ENCODE data around the gene YAF2.
"Not testable (repeated sequence)": the region's sequence is repeated elsewhere in the genome, so short reads cannot be mapped to it uniquely, and the experiment has no call there.

Gene YAF2

DNA sequence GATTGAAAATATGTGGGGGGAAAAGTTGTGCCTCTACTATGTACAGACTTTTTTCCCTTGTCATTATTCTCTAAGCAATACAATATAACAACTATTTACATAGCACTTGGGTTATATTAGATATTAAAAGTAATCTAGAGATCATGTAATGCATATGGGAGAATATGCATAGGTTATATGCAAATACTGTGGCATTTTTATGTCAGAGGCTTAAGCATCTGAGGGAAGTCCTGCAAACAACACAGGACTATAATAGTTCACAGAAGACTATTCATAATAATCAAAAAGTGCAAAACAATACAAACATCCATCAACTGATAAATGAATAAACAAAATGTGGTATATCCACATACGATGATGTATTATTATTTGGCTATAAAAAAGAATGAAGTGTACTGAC lies 33.7 kb downstream of the YAF2 start:
- H3K4me3 ChIP-seq (ENCODE audit: insufficient read depth, low read depth, low read length) = no peak overlapping the region
- no peak overlapping the region for H3K27ac ChIP-seq (ENCODE audit: insufficient read depth, low read depth, low read length, poor library complexity, severe bottlenecking)
- H3K9me3 ChIP-seq (ENCODE audit: control insufficient read depth, low read length) = no peaks in the 10 kb centered on the region
- no peaks in the 10 kb centered on the region for H3K4me1 ChIP-seq (ENCODE audit: control insufficient read depth, insufficient read depth, low read length)
- H3K27me3 ChIP-seq (ENCODE audit: control insufficient read depth, insufficient read depth, low read length, poor library complexity, severe bottlenecking) = no peaks in the 10 kb centered on the region
- no peaks in the 10 kb centered on the region for H3K36me3 ChIP-seq (ENCODE audit: control insufficient read depth, insufficient read depth, low read length)
- WGBS, 2 experiments = no CpG with 5 or more reads among the region's 1 CpG

DNA sequence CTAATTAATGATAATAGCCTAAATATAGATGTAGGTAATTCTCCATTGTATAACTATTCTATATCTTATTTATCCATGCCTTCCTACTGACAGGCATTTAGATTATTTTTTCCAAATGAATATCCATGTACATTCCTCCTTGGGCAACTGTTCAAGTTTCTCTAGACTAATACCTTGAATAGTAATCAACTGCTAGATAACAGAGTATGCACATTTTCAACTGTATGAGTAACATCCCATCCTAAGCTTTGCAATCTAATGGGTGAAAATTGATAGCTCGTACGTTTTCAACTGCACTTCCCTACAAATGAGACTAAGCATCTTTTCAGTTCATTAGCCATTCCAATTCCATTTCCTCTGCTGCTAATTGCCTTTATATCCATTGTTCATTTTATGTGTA lies 37.0 kb downstream of the YAF2 start:
- H3K27me3 ChIP-seq (ENCODE audit: control insufficient read depth, insufficient read depth, low read length, poor library complexity, severe bottlenecking) = no peaks in the 10 kb centered on the region
- H3K4me3 ChIP-seq (ENCODE audit: insufficient read depth, low read depth, low read length) = no peak overlapping the region
- H3K27ac ChIP-seq (ENCODE audit: insufficient read depth, low read depth, low read length, poor library complexity, severe bottlenecking) = no peak overlapping the region
- no peaks in the 10 kb centered on the region for H3K36me3 ChIP-seq (ENCODE audit: control insufficient read depth, insufficient read depth, low read length)
- H3K9me3 ChIP-seq (ENCODE audit: control insufficient read depth, low read length) = no peaks in the 10 kb centered on the region
- WGBS, 2 experiments = 93 to 96% methylated on average over 2 of the region's 2 CpGs
- peaks cover 8% of the 10 kb centered on the region for H3K4me1 ChIP-seq (ENCODE audit: control insufficient read depth, insufficient read depth, low read length)

DNA sequence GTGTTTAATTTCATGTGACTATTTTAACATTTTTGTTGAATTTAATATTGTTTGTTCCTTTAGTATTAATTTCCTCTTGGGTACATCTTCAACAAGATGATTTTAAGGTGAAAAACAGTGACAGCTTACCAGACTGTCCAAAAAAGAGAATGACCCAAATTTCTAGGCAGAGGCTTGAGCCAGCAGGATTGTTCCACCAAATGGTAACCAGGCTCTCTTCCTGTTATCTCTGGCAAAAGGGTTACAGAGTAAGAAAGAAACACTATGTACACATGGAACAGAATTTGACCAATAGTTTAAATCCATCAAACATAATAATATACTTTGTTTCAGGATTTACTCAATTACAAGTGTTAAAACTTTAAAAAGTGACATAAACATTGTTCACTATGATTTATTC lies 39.0 kb downstream of the YAF2 start:
- Histone ChIP-seq H3K4me3 (ENCODE audit: insufficient read depth, low read depth, low read length) (no peak overlapping the region), H3K36me3 (ENCODE audit: control insufficient read depth, insufficient read depth, low read length) (no peaks in the 10 kb centered on the region), H3K9me3 (ENCODE audit: control insufficient read depth, low read length) (no peaks in the 10 kb centered on the region), H3K27ac (ENCODE audit: insufficient read depth, low read depth, low read length, poor library complexity, severe bottlenecking) (no peak overlapping the region), H3K4me1 (ENCODE audit: control insufficient read depth, insufficient read depth, low read length) (peaks cover 8% of the 10 kb centered on the region), H3K27me3 (ENCODE audit: control insufficient read depth, insufficient read depth, low read length, poor library complexity, severe bottlenecking) (no peaks in the 10 kb centered on the region)

DNA sequence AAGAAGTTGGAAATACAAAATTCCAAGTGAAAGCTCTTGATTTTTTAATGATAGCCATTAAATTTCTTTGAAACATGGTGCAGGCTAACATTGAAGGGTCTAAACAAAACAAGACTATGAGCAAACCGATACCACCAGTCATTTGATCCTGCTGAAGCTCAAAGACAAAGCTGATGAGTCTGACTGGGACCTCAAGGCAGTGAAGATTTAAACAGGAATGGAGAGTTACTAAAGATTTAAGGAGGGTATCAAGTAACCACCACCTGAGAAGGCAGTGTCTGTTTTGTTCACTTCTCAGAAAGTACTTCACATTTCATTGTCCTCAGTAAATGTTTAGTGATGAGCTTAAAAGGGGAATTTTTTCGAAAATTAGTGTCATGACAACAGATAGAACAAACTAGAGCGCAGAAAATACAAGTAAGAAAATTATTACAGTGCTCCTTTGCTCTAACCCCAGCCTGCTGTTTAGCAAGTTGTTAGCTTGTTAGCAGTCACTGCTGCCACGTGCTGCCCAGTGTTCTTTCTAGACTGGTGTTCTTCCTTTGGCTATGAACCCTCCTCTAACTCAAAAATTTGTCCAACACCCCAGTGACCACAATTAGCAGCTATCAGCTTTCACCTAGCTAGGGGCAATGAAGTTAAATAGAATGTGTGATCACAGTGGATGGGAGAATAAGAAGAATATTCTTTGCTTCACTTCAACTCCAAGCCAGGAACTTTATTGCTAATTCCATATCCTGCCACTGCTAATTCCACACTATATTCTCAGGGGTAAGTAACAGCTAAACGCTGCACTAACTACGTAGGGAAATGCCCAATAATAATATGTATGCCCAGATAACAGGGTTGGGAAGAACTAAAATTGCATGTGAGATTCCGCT lies 41.1 kb downstream of the YAF2 start:
- H3K27me3 ChIP-seq (ENCODE audit: control insufficient read depth, insufficient read depth, low read length, poor library complexity, severe bottlenecking) = no peaks in the 10 kb centered on the region
- H3K9me3 ChIP-seq (ENCODE audit: control insufficient read depth, low read length) = no peaks in the 10 kb centered on the region
- H3K27ac ChIP-seq (ENCODE audit: insufficient read depth, low read depth, low read length, poor library complexity, severe bottlenecking) = no peak overlapping the region
- H3K4me1 ChIP-seq (ENCODE audit: control insufficient read depth, insufficient read depth, low read length) = peaks cover 8% of the 10 kb centered on the region
- no peak overlapping the region for H3K4me3 ChIP-seq (ENCODE audit: insufficient read depth, low read depth, low read length)
- WGBS, 2 experiments = 78 to 83% methylated on average over 7 of the region's 7 CpGs
- H3K36me3 ChIP-seq (ENCODE audit: control insufficient read depth, insufficient read depth, low read length) = no peaks in the 10 kb centered on the region

DNA sequence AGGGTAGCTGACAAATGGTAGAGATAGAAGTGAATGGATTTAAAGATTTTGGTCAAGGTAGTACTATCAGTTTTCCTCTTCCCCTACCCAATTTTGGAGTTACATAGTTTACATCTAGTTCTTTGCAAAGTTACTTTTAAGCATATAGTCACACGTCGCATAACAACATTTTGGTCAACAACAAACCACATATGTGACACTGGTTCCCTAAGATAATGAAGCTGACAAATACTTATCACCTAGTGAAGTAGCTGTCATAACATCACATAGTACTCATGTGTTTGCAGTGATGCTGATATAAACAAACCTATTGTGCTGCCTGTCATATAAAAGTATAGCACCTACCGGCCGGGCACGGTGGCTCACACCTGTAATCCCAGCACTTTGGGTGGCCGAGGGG lies 45.4 kb downstream of the YAF2 start:
- Histone ChIP-seq H3K4me1 (ENCODE audit: control insufficient read depth, insufficient read depth, low read length) (peaks cover 8% of the 10 kb centered on the region), H3K27me3 (ENCODE audit: control insufficient read depth, insufficient read depth, low read length, poor library complexity, severe bottlenecking) (no peaks in the 10 kb centered on the region), H3K9me3 (ENCODE audit: control insufficient read depth, low read length) (no peaks in the 10 kb centered on the region), H3K27ac (ENCODE audit: insufficient read depth, low read depth, low read length, poor library complexity, severe bottlenecking) (no peak overlapping the region), H3K4me3 (ENCODE audit: insufficient read depth, low read depth, low read length) (no peak overlapping the region), H3K36me3 (ENCODE audit: control insufficient read depth, insufficient read depth, low read length) (no peaks in the 10 kb centered on the region)
- whole genome bisulfite sequencing, 2 experiments = 85 to 89% methylated on average over 6 of the region's 6 CpGs

DNA sequence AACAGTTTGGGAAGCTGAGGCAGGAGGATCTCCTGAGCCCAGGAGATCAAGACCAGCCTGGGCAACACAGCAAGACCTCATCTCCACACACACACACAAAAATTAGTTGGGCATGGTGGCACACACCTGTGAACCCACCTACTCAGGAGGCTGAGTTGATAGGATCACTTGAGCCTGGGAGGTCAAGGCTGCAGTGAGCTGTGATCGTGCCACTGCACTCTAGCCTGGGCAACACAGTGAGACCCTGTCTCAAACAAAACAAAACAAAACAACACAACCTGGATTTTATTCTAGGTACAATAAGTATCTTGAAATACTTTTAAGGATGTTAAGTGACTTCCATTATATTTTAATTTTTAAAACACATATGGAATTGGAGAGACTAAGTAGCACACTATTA lies 45.8 kb downstream of the YAF2 start:
- Histone ChIP-seq H3K27ac (ENCODE audit: insufficient read depth, low read depth, low read length, poor library complexity, severe bottlenecking) (no peak overlapping the region), H3K9me3 (ENCODE audit: control insufficient read depth, low read length) (no peaks in the 10 kb centered on the region), H3K4me1 (ENCODE audit: control insufficient read depth, insufficient read depth, low read length) (peaks cover 7% of the 10 kb centered on the region), H3K27me3 (ENCODE audit: control insufficient read depth, insufficient read depth, low read length, poor library complexity, severe bottlenecking) (no peaks in the 10 kb centered on the region), H3K4me3 (ENCODE audit: insufficient read depth, low read depth, low read length) (no peak overlapping the region), H3K36me3 (ENCODE audit: control insufficient read depth, insufficient read depth, low read length) (no peaks in the 10 kb centered on the region)
- 85 to 92% methylated on average over 1 of the region's 1 CpG for WGBS, 2 experiments

DNA sequence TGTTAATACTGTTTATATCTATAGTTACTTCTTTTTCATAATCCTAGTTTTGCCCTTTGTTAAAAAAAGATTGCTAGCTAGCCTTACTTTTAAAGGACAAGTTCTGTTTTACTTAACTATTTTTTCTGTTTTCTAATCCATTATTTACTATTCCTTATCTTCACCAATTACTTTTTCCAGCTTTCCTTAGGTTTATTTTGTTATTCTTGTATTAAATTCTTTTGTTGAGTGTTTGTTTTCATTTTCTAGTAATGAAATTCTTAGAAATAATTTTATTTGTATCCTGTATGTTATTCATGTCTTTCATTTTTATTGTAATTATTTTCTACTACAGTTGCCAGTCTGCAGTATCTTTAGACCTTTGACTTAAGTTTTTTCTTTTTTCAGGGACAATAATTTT lies 47.7 kb downstream of the YAF2 start:
- Histone ChIP-seq H3K36me3 (ENCODE audit: control insufficient read depth, insufficient read depth, low read length) (no peaks in the 10 kb centered on the region), H3K27me3 (ENCODE audit: control insufficient read depth, insufficient read depth, low read length, poor library complexity, severe bottlenecking) (no peaks in the 10 kb centered on the region), H3K9me3 (ENCODE audit: control insufficient read depth, low read length) (no peaks in the 10 kb centered on the region), H3K4me3 (ENCODE audit: insufficient read depth, low read depth, low read length) (no peak overlapping the region), H3K27ac (ENCODE audit: insufficient read depth, low read depth, low read length, poor library complexity, severe bottlenecking) (no peak overlapping the region), H3K4me1 (ENCODE audit: control insufficient read depth, insufficient read depth, low read length) (no peaks in the 10 kb centered on the region)

DNA sequence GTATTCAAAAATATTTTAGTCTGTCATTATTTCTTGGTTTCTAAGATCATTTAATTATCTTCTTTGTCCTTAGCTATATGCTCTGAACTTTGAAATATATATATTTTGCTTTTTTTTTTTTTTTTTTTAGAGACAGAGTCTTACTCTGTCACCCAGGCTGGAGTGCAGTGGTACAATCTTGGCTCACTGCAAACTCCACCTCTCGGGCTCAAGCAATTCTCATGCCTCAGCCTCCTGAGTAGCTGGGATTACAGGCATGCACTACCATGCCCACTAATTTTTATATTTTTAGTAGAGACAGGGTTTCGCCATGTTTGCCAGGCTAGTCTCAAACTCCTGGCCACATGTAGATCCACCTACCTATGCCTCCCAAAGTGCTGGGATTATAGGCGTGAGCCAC lies 49.8 kb downstream of the YAF2 start:
- not testable (repeated sequence) for H3K27me3 ChIP-seq (ENCODE audit: control insufficient read depth, insufficient read depth, low read length, poor library complexity, severe bottlenecking); H3K36me3 ChIP-seq (ENCODE audit: control insufficient read depth, insufficient read depth, low read length); H3K4me3 ChIP-seq (ENCODE audit: insufficient read depth, low read depth, low read length); H3K4me1 ChIP-seq (ENCODE audit: control insufficient read depth, insufficient read depth, low read length); H3K9me3 ChIP-seq (ENCODE audit: control insufficient read depth, low read length); H3K27ac ChIP-seq (ENCODE audit: insufficient read depth, low read depth, low read length, poor library complexity, severe bottlenecking)
- 89 to 100% methylated on average over 2 of the region's 3 CpGs for WGBS, 2 experiments

DNA sequence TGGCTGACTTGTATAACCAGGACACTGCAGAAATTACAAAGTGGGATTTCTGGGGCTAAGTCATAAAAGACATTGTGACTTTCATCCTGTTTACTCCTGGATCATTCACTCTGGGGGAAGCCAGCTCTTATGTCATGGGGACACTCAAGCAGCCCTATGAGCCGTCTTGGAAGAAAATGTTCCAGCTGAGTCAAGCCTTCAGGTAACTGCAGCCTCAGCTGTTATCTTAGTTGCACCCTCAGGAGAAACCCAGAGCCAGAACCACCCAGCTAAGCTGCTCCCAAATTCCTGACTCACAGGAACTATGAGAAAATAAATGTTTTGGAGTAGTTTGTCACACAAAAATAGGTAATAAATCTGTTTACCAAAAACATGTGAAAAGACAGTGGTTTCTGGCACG lies 50.2 kb downstream of the YAF2 start:
- Histone ChIP-seq H3K27me3 (ENCODE audit: control insufficient read depth, insufficient read depth, low read length, poor library complexity, severe bottlenecking) (no peaks in the 10 kb centered on the region), H3K4me3 (ENCODE audit: insufficient read depth, low read depth, low read length) (no peak overlapping the region), H3K36me3 (ENCODE audit: control insufficient read depth, insufficient read depth, low read length) (no peaks in the 10 kb centered on the region), H3K27ac (ENCODE audit: insufficient read depth, low read depth, low read length, poor library complexity, severe bottlenecking) (no peak overlapping the region), H3K4me1 (ENCODE audit: control insufficient read depth, insufficient read depth, low read length) (no peaks in the 10 kb centered on the region), H3K9me3 (ENCODE audit: control insufficient read depth, low read length) (no peaks in the 10 kb centered on the region)
- 77 to 97% methylated on average over 1 to 2 of the region's 2 CpGs for WGBS, 2 experiments

DNA sequence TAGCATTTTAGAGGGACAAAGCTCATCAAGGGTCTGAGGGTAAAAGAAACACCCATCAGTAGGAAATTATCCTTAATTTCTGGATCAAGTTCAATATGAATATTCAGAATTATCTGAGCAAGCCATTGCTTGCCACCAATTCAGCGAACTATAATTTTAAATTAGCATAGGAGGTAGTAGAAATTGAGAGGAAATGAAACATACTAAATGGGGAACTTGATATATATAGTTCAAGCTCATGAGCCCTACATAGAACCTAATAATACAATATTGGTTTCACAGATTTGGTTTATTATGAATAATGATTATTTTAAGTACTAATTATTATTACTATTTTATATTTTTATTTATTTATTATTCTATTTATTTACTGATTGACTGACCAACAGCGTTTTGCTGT lies 51.3 kb downstream of the YAF2 start:
- Histone ChIP-seq H3K27ac (ENCODE audit: insufficient read depth, low read depth, low read length, poor library complexity, severe bottlenecking) (no peak overlapping the region), H3K4me3 (ENCODE audit: insufficient read depth, low read depth, low read length) (no peak overlapping the region), H3K4me1 (ENCODE audit: control insufficient read depth, insufficient read depth, low read length) (no peaks in the 10 kb centered on the region), H3K9me3 (ENCODE audit: control insufficient read depth, low read length) (no peaks in the 10 kb centered on the region), H3K27me3 (ENCODE audit: control insufficient read depth, insufficient read depth, low read length, poor library complexity, severe bottlenecking) (no peaks in the 10 kb centered on the region), H3K36me3 (ENCODE audit: control insufficient read depth, insufficient read depth, low read length) (no peaks in the 10 kb centered on the region)
- WGBS, 2 experiments = 98 to 100% methylated on average over 1 to 2 of the region's 2 CpGs

DNA sequence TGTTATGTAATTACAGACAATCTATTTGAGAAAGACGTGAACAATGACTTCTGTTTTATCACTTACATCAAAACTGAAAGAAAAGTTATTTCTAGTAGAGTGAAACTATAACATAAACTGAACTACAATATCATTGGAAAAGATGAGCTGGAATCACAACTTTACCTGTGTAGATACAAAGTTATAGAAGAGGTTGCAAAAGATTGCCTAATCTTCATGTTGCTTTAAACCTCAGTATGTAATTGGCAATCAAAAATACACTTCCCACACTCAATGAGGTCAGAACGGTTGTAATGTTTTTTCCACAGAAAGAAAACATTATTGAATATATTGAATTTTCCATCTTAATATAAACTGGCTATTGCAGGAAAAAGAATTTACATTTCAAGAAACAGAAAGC lies 55.7 kb downstream of the YAF2 start:
- WGBS, 2 experiments = 71 to 100% methylated on average over 1 of the region's 2 CpGs
- no peak overlapping the region for H3K4me3 ChIP-seq (ENCODE audit: insufficient read depth, low read depth, low read length)

More for the DNA sequence above, 55.7 kb downstream of the YAF2 start:
- H3K4me1 ChIP-seq (ENCODE audit: control insufficient read depth, insufficient read depth, low read length) = no peaks in the 10 kb centered on the region
- H3K9me3 ChIP-seq (ENCODE audit: control insufficient read depth, low read length) = no peaks in the 10 kb centered on the region
- no peaks in the 10 kb centered on the region for H3K36me3 ChIP-seq (ENCODE audit: control insufficient read depth, insufficient read depth, low read length)
- no peak overlapping the region for H3K27ac ChIP-seq (ENCODE audit: insufficient read depth, low read depth, low read length, poor library complexity, severe bottlenecking)
- no peaks in the 10 kb centered on the region for H3K27me3 ChIP-seq (ENCODE audit: control insufficient read depth, insufficient read depth, low read length, poor library complexity, severe bottlenecking)
